GM19455 (cell line): ENCODE measurements around the gene PTPN1.
"Not testable (repeated sequence)": the region's sequence is repeated elsewhere in the genome, so short reads cannot be mapped to it uniquely, and the experiment has no call there.

Experiments used
- ATAC-seq: cut with Tn5 transposase; IDR thresholded peaks from one replicate; pipeline ENCODE4 v1.9.1; 2021; ENCODE audit not compliant: unreplicated experiment

The PTPN1 gene

DNA sequence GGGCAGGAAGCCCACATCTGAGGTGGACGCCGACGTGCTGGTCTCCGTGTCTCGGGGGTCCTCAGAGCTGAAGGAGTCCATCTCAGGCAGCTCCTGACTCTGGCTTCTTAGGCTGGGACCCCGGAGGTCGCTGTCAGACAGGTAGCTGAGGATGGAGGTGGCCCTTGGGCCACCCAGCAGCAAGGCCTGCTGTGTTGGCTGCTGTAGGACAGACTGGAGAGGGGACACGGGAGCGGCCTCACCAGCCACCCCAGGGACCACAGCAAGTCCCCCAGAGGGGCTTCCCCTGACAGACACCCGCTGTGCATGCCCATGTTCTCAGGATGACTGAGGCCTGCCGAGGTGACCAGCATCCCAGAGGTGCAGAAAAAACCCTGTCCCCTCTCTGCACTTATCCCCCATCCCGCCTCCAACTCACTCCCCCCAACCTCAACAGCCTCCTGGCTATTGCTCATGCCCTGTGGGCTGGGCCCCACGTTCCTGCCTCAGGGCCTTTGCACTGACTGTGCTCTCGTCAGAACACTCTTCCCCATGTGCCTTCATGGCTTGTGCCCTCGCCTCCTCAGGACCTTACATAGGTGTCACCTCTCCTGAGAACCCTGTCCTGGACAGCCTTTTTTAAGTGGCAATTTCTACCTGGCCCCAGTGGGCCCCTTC, 92.4 kb downstream of the PTPN1 start:
- ATAC-seq: no peak

DNA sequence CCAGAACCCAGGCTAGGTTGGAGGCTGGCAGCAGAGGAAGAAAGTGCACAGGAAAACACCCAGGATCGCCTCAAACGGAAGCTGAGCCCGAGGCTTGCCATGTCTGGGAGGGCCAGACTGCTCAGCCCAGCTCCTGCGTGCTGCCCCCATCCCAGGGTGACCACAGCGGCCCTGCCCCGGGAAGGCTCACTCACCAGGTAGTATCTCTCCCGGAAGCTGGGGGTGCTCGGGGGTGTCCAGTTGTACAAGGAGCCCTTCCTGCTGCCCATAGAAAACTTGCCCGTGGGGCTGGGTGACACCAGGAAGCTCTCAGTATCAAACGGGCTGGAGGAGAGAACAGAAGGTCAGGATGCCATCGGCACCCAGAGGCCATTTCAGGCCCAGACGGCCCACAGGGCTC, 94.3 kb downstream of the PTPN1 start:
- no peak for ATAC-seq

DNA sequence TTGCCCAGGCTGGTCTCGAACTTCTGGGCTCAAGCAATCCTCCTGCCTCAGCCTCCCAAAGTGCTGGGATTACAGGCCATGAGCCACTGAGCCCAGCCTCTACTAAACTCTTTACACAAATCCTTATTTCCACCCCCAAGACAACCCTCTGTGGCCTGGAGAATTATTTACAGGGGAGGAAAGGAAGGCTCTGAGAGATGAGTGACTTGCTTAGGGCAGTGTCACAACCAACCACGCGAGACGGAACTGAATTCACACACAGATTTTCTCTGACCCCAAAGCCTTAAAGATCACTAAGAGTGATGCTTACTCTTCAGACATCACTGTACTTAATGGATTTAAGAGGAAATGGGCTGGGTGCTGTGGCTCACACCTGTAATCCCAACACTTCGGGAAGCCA, 95.0 kb downstream of the PTPN1 start:
- no peak for ATAC-seq

DNA sequence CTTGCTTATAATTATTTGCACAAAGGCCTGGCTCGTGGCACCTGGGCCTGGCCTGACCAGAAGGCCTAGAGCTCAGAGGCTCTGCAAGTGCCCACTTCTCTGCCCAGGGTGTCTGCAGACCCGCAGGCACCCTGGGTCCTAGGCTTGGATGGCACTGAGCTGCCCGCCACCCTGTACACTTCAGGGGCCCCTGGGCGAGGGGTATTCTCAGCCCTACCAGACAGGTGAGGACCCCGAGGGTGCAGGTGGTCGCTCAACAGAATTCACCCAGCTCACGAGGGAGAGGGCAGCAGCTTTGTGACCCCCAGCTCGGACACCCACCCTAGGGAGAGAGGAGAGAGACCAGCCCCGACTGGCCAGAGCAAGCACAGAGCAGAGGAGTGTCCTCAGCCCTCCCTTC, 97.3 kb downstream of the PTPN1 start:
- ATAC-seq: no peak

DNA sequence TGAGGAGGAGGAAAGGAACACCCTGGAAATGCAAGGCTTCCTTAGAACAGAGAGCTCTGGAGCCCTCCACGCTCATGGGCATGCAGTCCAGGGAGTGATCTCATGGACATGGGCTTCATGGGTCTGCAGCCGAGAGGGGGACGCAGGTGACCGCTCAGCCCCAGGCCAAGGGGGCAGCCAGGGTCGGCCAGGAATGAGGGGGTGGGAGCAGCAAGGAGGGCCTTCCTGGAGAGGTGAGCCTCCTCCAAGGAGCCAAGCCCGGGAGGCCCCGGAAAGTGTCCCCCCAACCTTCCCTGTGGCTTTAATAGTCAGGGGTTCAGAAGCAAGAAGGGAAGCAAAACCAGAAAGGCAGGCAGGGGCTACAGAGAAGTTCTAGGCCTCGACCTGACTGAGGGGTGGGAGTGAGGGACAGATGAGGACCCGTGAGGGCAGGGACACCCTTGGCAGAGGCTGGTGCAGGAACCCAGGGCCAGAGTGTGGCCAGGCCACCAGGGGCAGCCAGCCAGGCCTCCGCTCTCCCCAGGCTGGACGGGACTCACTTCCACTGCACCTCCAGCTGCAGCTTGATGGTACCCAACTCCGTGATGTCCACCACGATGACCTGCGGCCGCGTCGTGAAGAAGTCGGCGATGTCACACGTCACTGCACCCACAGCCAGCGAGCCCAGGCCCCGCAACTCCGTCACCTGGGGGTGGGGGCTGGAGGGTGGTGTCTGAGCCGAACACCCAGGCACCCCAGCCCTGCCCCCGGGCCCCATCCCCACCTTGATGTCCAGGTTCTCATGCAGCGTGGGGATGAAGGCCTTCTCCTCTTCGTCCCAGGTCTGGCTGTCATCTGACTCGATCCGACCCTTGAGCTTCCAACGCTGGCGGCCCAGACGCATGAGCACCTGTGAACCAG, 97.9 kb downstream of the PTPN1 start:
- no peak for ATAC-seq

DNA sequence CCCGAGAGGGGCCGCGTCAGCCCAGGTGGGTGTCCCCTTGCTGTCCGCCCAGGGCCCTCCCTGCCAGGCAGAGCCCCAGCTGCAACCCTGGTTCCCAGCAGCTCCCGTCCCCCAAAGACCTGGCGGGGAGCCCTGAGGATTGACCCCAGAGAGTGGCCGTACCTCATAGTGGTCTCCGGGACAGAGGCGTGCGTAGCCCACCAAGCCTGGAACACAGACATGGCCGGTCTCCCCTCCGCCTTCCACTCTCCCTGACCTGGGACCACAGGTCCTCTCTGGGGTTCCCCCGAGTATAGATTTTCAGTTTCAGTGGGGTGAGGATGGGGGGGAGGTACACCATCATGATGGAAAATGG, 98.5 kb downstream of the PTPN1 start:
- ATAC-seq: no peak

DNA sequence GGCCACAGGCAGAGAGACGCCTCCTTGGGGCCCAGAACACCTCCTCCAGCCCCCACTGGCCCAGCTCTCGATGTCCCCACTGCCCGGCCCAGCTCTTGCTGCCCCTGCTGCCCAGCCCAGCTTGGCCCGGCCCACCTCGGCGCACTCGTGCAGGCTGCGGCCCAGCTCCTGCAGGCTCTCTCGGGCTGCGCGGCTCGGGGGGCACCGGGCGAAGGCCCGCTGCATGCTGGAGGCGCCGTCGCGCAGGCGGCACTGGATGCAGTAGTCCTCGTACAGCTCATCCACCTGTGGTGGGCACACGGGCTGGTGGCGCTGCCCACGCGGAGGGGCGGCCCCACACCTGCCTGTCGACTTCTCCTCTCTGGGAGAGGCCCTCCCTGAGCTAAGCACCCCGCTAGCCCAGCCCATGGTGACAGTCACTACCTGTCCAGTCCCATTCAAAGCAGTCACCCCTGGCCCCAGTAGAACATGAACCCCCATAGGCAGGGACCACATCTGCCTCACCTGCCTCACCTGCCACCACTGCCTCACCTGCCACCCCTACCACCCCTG, 99.3 kb downstream of the PTPN1 start:
- no peak for ATAC-seq

DNA sequence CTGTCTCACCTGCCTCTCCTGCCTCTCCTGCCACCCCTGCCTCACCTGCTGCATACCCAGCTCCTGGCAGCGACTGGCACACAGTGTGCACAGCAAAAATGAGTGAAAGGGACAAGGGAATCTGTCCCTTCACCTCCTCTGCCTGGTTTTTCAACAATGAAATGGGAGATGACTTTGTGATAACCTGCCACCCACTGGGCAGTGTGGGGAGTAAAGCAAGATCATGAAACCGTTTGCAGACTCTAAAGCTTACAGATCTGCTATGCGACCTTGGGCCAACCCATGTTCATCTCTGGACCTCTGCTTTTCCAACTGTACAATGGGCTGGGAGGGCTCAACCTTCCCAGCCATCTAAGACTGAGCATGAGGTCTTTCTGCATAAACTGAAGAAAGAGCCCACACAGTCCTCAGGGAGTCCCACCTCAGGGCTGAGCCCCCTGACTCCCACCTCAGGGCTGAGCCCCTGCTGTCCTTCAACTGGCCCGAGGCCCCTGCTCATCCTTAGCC, 100.1 kb downstream of the PTPN1 start:
- no peak for ATAC-seq

DNA sequence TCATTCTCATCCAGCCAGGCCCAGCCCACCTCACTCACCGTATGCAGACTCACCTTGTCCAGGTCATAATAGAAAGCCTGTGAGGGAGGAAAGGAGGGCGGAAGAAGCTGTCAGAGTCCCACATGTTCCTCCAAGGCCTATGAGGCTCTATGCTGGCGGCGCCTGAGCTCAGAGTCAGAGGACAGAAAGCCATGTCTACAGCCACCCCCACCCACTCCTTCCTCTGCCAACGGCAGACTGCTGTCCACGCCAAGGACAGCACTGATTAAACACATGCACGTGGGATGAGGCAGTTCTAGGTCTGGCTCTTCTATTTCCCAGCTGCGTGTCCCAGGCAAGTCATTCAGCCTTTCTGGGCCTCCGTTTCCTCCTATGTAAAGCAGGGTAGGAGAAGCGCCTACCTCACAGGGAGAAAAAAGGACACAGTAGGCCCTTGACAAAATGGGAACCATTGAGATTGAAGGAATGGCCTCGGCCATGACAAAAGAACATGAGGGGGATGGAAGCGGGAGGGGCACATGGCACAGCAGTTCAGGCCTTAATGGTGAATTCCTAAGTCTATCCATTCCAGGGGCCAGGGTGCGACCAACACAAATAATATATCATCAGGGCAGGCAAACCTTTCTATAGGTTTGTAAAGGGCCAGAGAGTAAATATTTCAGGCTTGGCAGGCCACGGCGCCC, 101.1 kb downstream of the PTPN1 start:
- ATAC-seq: no peak

DNA sequence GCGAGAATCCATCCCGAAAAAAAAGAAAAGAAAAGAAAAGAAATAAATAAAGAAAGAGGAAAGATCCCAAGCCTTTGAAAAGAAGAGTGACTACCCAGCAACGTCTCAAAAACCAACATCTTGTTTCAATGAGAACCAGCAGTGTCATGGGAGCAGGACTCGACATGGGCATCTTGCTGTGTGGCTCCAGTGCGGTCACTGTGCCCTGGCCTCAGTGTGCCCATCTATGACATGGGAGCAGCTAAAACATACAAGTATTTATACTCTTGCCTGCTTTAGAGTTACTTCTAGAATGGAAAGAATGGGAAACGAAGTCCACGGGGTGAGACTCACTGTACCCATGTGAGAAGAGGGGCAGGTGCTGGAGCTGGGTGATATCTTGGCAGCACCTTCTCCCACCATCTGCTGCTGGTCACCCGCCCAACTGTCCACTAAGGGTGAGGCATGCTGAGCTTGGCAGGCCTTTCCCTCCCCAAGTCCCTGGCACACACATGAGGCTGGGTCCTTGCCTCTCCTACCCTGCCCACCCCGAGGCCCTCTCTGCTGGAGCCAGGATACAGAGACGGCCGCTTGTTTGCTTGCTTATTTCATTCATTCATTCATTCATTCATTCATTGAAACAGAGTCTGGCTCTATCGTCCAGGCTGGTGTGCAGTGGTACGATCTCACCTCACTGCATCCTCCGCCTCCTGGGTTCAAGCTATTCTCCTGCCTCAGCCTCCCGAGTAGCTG, 103.4 kb downstream of the PTPN1 start:
- no peak for ATAC-seq

DNA sequence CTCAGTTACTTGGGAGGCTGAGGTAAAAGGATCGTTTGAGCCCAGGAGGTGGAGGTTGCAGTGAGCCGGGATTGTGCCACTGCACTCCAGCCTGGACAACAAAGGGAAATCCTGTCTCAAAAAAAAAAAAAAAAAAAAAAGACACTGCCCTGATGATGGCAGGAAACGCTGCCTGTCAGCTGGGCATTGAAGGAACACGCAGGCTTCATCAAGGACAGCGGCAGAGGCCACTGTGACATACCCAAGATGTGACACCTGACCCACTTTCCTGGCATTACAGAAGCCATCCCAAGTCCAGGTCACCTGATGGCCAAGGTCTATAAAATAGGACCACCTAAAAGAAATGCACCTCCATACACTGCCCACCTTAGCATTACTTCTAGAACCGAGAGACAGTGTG, 105.2 kb downstream of the PTPN1 start:
- no peak for ATAC-seq

DNA sequence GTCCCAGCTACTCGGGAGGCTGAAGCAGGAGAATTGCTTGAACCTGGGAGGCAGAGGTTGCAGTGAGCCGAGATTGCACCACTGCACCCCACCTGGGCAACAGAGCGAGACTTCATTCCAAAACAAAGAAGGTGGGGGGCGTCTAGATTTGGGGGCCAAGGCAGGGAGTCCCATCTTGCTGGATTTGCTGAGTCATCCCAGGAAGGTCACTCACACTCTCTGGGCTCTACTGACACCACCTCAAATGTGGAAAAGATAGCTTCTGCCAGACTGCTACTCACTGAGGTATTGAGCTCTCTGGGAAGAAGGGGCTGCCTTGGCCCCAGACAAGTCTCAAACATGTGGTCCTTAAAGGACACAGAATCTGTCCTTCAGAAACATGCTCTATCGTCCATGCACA, 106.8 kb downstream of the PTPN1 start:
- no peak for ATAC-seq

DNA sequence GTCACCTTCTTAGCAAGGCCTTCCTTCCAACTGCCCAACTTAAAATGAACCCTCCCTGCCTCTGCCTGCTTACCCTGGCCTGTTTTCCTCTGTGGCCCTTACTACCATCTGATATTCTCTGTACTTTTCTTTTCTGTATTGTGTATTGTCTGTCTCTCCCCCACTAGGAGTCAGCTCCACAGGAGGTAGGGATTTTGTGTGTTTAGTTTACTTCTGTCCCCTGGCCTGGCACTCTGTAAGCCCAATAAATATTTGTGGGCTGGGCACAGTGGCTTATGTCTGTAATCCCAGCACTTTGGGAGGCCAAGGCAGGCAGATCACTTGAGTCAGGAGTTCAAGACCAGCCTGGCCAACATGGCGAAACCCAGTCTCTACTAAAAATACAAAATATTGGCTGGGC, 108.4 kb downstream of the PTPN1 start:
- no peak for ATAC-seq

DNA sequence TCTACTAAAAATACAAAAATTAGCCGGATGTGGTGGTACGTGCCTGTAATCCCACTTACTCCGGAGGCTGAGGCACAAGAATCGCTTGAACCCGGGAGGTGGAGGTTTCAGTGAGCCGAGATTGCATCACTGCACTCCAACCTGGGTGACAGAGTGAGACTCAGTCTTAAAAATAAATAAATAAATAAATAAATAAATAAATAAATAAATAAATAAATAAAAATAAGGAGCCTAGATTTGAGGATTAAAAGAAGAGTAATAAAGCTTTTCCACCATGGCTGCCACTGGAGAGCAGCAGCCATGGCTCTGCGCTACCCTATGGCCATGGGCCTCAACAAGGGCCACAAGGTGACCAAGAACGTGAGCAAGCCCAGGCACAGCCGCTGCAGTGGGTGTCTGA, 110.3 kb downstream of the PTPN1 start:
- not testable (repeated sequence) for ATAC-seq

DNA sequence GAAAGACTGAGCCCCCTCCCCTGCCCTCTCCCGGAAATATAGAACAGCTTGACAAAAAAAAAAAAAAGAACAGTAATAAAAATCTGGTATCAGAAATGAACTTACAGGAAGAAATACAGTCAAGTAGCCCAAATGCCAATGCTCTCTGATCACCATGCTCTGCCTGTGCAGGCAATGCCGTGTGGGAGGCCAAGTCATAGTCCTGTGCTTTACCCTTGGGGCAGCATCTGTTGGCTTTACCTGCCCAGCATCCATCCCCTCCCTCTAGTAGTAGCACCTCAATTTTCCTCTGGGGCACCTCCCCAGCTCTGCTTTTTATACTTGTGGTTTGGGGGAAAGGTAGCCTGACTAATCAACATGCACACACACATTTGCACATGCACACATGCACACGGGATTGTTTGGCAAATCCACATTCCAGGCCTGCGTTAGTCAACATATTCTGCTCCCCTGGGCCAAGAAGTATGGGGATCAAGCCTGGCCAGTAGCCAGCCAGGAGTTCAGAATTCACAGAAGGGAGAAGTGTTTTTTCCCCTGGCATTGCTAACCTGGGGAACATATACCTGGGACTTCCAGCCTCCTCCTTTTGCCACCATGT, 111.0 kb downstream of the PTPN1 start:
- no peak for ATAC-seq

DNA sequence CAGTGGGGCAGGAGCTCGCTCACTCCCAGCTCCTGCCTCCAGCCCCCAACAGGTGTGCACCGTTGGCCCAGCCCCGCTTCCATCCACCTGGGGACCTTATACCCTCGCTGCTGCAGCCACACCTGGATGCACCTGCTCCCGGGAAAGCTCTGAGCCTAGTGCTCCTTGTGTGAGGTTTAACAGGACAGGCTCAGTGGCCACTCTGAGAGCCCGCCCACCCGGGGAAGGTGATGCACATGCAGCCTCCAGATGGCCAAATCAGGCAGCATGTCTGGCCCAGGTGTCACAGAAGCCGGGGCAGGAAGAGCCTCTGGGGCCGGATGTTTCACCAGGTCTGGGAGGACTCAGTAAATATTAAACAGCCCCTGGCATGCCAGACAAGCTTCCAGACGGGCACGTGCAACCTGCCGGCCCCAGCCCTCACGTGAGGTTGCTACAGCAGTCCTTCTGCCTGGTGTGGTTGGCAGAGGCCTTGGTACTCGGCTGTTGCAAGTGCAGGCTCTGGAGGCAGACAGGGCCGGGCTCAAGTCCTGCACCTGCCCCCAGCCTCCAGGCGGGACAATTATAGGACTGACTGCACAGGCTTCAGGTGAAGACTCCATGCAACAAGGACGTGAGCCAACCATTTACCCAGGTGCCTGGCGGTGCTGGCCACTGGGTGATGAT, 114.3 kb downstream of the PTPN1 start:
- ATAC-seq: no peak

DNA sequence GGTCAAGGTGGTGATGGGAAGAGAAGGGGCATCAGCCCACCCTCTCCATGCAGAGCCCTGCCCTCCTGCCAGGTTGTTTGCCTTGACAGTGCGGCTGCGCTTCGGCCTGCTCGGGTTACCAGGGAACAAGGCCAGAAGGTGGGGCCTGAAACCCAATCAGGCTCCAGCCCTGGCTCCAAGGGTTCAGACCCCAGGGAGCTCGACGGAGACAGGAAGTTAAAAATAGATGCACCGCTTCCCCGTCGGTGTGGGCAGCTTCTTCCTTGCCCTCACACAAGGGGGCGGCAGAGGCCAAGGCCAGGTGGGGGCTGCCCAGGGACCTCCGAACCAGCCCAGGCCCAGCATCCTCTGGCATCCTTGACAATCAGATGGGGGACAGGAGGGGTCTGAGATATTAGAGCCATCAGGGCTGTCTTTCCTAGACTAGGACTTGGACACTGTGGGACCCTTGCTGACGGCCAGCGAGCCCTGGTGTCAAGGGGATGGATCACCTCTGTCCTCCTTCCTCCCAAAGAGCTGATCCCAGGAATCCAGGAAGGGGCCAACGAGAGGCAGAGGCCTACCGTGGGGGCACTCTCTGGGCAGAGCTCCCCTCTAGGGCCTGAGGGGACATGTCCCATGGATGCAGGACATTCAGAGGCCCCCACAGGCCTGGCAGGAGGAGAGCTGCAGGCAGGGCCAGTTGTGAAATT, 115.9 kb downstream of the PTPN1 start:
- no peak for ATAC-seq

DNA sequence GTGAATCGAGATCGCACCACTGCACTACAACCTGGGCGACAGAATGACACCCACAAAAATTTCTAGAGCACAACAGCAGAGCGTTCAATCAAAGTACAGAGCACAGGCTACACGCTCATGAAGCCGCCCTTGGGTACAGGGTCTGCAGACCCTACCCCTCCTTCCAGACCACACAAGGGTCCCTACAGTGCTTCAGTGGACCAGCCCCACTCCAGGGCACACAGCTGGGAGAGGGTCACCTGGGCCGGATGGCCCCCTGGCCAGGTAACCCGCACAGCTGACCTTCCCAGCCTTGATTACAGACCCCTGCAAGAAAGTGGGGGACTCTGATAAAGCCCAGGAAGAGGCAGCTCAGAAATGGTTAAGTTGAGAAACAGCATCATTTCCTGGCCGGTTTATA, 117.6 kb downstream of the PTPN1 start:
- ATAC-seq: no peak

DNA sequence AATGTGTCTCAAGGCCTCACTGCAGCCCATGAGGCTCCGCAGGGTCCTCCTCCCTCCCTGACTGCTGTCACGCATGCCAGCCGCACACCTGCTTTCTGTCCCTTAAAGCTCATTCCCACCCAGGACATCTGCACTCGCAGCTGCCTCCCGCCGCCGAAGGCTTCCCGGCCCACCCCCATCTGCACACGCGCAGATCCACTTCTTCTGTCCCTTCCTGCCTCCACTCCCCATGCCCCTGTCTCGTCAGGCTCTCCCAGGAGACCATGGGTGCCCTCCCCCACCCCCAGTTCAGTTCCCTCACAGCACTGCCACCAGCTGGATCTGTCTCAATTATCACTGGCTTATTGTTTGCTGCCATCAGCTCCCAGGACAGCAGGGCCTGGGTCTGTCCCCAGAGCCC, 118.1 kb downstream of the PTPN1 start:
- no peak for ATAC-seq
